ENCODE measurements around the gene TAB3. TPM values are rescaled to one million over a fixed set of nuclear protein-coding genes. Genes with fewer than 3 reads are reported as not detected.
A peak's percentile ranks its signal among the peaks of the same experiment; 100 is the strongest.

The TAB3 gene
- total and polyA plus RNA-seq, 9 of the 15 experiments (the other 6 are each of a cell fraction or from before 2014, with no cell fraction given): 2.4 to 31.1 (median 15.5) TPM

- ATAC-seq (no peak), DNase-seq (ENCODE audit: extremely low read depth in 1 of 4, low spot score in 3 of 4) (no peak), FAIRE-seq (no peak)
- Histone ChIP-seq H3K4me3 (no peak overlapping the region), H3K79me2 (ENCODE audit: control insufficient read depth, insufficient read depth, low read length) (no peaks in the 10 kb centered on the region), H4K20me1 (replicated peaks; ENCODE audit: control insufficient read depth, insufficient read depth, low read length) (no peaks in the 10 kb centered on the region), H2AFZ (ENCODE audit: low read depth, low read length) (0 out of 2 replicates have a peak overlapping the region, but pooled peaks have one; percentile 21), H3K9ac (ENCODE audit: insufficient read depth in 1 of 2, low read depth in 2 of 2, low read length in 2 of 2) (no peak overlapping the region), H3K4me2 (ENCODE audit: insufficient read depth, low read length) (no peak overlapping the region), H3K4me1 (replicated peaks in 1 of 2; ENCODE audit: control insufficient read depth in 2 of 2, insufficient read depth in 2 of 2, low read length in 2 of 2) (peaks cover 0 to 28% of the 10 kb centered on the region in 2 experiments; a peak in 3 of 5 replicates), H3K9me3 (replicated peaks; ENCODE audit: control insufficient read depth, insufficient read depth, low read depth, low read length) (no peaks in the 10 kb centered on the region), H3K36me3 (ENCODE audit: control insufficient read depth, insufficient read depth, low read length) (no peaks in the 10 kb centered on the region), H3K9me1 (ENCODE audit: control insufficient read depth, insufficient read depth, low read length) (no peaks in the 10 kb centered on the region), H3K27me3 (ENCODE audit: control insufficient read depth in 2 of 2, insufficient read depth in 2 of 2, low read length in 2 of 2) (no peaks in the 10 kb centered on the region), H3K27ac (ENCODE audit: extremely low read depth, low read depth, low read length) (no peak overlapping the region)
- intact Hi-C loops (cut with micrococcal nuclease) (no loop called here), in situ Hi-C loops (cut with MboI) (no loop called here)
- TF ChIP-seq ETV6 (IDR thresholded peaks at IDR 0.05; ENCODE audit: borderline replicate concordance in 1 of 2, low read depth in 2 of 2, low read length in 1 of 2): no peak
- TF ChIP-seq ETV6 (CRISPR knock-in tag; IDR thresholded peaks at IDR 0.05; ENCODE audit: borderline replicate concordance): no peak
- peak; percentile 55 to 67 for TF ChIP-seq NRF1 (conservative IDR thresholded peaks at IDR 0.05 in 1 of 2, IDR thresholded peaks at IDR 0.05 in 1 of 2)
- 9% methylated on average over 5 of the region's 5 CpGs for WGBS (ENCODE audit: insufficient coverage, low coverage, missing lambda C conversion rate)
- ChIA-PET POLR2A (no interaction called here), CTCF (ENCODE audit: low intra/inter-chr PET ratio) (no interaction called here)
- BruUV-seq (replicated peaks): no TSS peak
Measured at GRCh38 chrX:30904186-30904585, 15.1 kb upstream of the TAB3 start.

- in situ Hi-C loops (cut with MboI): no loop called here
- POLR2A ChIA-PET: interaction anchor here (1.2 to 1.5 kb wide), 2 partner anchors 9 to 13 kb away, joined by 3 to 4 read pairs; no protein-coding TSS in a partner anchor
Measured at GRCh38 chrX:30900227-30900626, 11.2 kb upstream of the TAB3 start.

More at GRCh38 chrX:30900227-30900626, 11.2 kb upstream of the TAB3 start:
- Histone ChIP-seq H3K27me3 (ENCODE audit: control insufficient read depth in 2 of 2, insufficient read depth in 2 of 2, low read length in 2 of 2) (no peaks in the 10 kb centered on the region), H3K4me3 (no peak overlapping the region), H3K27ac (ENCODE audit: extremely low read depth, low read depth, low read length) (no peak overlapping the region), H3K9ac (ENCODE audit: insufficient read depth in 1 of 2, low read depth in 2 of 2, low read length in 2 of 2) (no peak overlapping the region), H3K4me1 (replicated peaks in 1 of 2; ENCODE audit: control insufficient read depth in 2 of 2, insufficient read depth in 2 of 2, low read length in 2 of 2) (peaks cover 0 to under 1% of the 10 kb centered on the region in 2 experiments; a peak in 1 of 5 replicates), H2AFZ (ENCODE audit: low read depth, low read length) (no peak overlapping the region), H3K9me3 (replicated peaks; ENCODE audit: control insufficient read depth, insufficient read depth, low read depth, low read length) (no peaks in the 10 kb centered on the region), H3K36me3 (ENCODE audit: control insufficient read depth, insufficient read depth, low read length) (no peaks in the 10 kb centered on the region), H3K79me2 (ENCODE audit: control insufficient read depth, insufficient read depth, low read length) (no peaks in the 10 kb centered on the region), H3K9me1 (ENCODE audit: control insufficient read depth, insufficient read depth, low read length) (no peaks in the 10 kb centered on the region), H3K4me2 (ENCODE audit: insufficient read depth, low read length) (no peak overlapping the region), H4K20me1 (replicated peaks; ENCODE audit: control insufficient read depth, insufficient read depth, low read length) (no peaks in the 10 kb centered on the region)
- TF ChIP-seq ATF2 (CRISPR knock-in tag; IDR thresholded peaks at IDR 0.05) (no peak), ZBTB8A (IDR thresholded peaks at IDR 0.05; ENCODE audit: partially characterized antibody) (no peak), CREB1 (IDR thresholded peaks at IDR 0.05) (no peak), CREB1 (CRISPR knock-in tag; IDR thresholded peaks at IDR 0.05) (no peak), TEAD4 (IDR thresholded peaks at IDR 0.05; ENCODE audit: low read length) (no peak), TEAD4 (CRISPR knock-in tag; IDR thresholded peaks at IDR 0.05; ENCODE audit: borderline replicate concordance) (no peak), ZNF253 (CRISPR knock-in tag; conservative IDR thresholded peaks at IDR 0.05) (no peak), ELF2 (CRISPR knock-in tag; IDR thresholded peaks at IDR 0.05) (no peak), FOSL1 (tag; conservative IDR thresholded peaks at IDR 0.05) (no peak), NCOA6 (IDR thresholded peaks at IDR 0.05) (no peak), CEBPG (CRISPR knock-in tag; IDR thresholded peaks at IDR 0.05) (no peak), CEBPG (tag; conservative IDR thresholded peaks at IDR 0.05 in 1 of 2, IDR thresholded peaks at IDR 0.05 in 1 of 2) (no peak), RBM34 (IDR thresholded peaks at IDR 0.05; ENCODE audit: borderline replicate concordance, insufficient read depth, low read length) (no peak)
- no peak for ATAC-seq
- DNase-seq (ENCODE audit: extremely low read depth in 1 of 4, low spot score in 3 of 4): no peak
- CTCF ChIA-PET (ENCODE audit: low intra/inter-chr PET ratio): no interaction called here
- no TSS peak for BruUV-seq (replicated peaks)
- FAIRE-seq: no peak
- intact Hi-C loops (cut with micrococcal nuclease): no loop called here
